KG1 (cell line): ENCODE results near the gene TMEM233.

Experiments used
- DNase-seq: peaks from one replicate; lab custom pipeline; 2025; lab: John Stamatoyannopoulos, UW

Gene TMEM233

GRCh38 chr12:119681728-119682638, 88.4 kb downstream of the TMEM233 start:
- DNase-seq, result no peak

- no peak for DNase-seq
These were observed 89.2 kb downstream of the TMEM233 start for GRCh38 chr12:119682639-119683252.

- DNase-seq, result no peak
These were observed 89.8 kb downstream of the TMEM233 start for GRCh38 chr12:119683413-119683812.

GRCh38 chr12:119683816-119684215, 90.2 kb downstream of the TMEM233 start:
- DNase-seq, result no peak

- no peak for DNase-seq
These were observed 91.3 kb downstream of the TMEM233 start for GRCh38 chr12:119684711-119685369.

GRCh38 chr12:119685375-119685774, 91.8 kb downstream of the TMEM233 start:
- DNase-seq, result no peak

GRCh38 chr12:119686355-119686754, 92.8 kb downstream of the TMEM233 start:
- DNase-seq, result no peak

- no peak for DNase-seq
These were observed 93.2 kb downstream of the TMEM233 start for GRCh38 chr12:119686776-119687175.

- no peak for DNase-seq
These were observed 93.8 kb downstream of the TMEM233 start for GRCh38 chr12:119687406-119687805.

GRCh38 chr12:119687879-119688278, 94.3 kb downstream of the TMEM233 start:
- DNase-seq, result no peak

GRCh38 chr12:119689935-119690500, 96.4 kb downstream of the TMEM233 start:
- no peak for DNase-seq

GRCh38 chr12:119691202-119691810, 97.7 kb downstream of the TMEM233 start:
- no peak for DNase-seq

GRCh38 chr12:119692410-119692809, 98.8 kb downstream of the TMEM233 start:
- DNase-seq, result no peak
